ENCODE results near the gene DUSP3.

DNA sequence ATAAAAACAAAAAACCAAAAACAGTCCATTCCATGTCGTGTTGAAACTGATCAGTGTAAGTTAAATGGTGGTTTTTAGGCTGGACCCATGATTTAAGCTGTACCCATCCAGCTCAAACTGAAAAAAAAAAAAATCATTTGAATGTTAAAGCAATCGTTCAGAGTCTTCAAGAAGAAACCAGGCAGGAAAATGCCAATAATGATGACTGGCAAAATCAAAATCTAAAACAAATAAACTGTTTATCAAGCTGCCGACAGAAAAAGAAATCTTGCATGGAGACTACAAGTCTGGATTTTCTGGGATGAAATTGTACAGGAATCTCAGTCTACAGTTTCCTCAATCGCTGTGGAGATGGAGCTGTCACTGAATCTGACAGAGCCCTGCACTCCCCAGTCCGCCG is 60.9 kb downstream of the DUSP3 start:
- TF ChIP-seq, protein P1, sequence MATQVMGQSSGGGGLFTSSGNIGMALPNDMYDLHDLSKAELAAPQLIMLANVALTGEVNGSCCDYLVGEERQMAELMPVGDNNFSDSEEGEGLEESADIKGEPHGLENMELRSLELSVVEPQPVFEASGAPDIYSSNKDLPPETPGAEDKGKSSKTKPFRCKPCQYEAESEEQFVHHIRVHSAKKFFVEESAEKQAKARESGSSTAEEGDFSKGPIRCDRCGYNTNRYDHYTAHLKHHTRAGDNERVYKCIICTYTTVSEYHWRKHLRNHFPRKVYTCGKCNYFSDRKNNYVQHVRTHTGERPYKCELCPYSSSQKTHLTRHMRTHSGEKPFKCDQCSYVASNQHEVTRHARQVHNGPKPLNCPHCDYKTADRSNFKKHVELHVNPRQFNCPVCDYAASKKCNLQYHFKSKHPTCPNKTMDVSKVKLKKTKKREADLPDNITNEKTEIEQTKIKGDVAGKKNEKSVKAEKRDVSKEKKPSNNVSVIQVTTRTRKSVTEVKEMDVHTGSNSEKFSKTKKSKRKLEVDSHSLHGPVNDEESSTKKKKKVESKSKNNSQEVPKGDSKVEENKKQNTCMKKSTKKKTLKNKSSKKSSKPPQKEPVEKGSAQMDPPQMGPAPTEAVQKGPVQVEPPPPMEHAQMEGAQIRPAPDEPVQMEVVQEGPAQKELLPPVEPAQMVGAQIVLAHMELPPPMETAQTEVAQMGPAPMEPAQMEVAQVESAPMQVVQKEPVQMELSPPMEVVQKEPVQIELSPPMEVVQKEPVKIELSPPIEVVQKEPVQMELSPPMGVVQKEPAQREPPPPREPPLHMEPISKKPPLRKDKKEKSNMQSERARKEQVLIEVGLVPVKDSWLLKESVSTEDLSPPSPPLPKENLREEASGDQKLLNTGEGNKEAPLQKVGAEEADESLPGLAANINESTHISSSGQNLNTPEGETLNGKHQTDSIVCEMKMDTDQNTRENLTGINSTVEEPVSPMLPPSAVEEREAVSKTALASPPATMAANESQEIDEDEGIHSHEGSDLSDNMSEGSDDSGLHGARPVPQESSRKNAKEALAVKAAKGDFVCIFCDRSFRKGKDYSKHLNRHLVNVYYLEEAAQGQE (IDR thresholded peaks at IDR 0.05; ENCODE audit: low read depth) = no peak
- TF ChIP-seq TEAD4 (IDR thresholded peaks at IDR 0.05) = no peak
- TF ChIP-seq TAF1 (IDR thresholded peaks at IDR 0.05; ENCODE audit: low read depth) = no peak
- TF ChIP-seq EP300 (IDR thresholded peaks at IDR 0.05; ENCODE audit: borderline replicate concordance) = no peak
